C1 segment of cervical spinal cord (tissue), 14 donors: ENCODE data around the gene MECR.

Source experiments
- DNase-seq, 14 donors: peaks; one replicate each; lab custom pipeline; 2025; lab: John Stamatoyannopoulos, UW

Gene MECR

GRCh38 chr1:29230553-29231378 lies at the start of gene MECR:
Gene MECR, minus strand, starts transcription at chr1:29230934. Its CDS starts 28 bp downstream, at chr1:29230906.
- peak; percentile 53 to 96 (median 88) for DNase-seq

GRCh38 chr1:29279951-29280391 lies 49.2 kb upstream of the MECR start:
- no peak for DNase-seq

DNA sequence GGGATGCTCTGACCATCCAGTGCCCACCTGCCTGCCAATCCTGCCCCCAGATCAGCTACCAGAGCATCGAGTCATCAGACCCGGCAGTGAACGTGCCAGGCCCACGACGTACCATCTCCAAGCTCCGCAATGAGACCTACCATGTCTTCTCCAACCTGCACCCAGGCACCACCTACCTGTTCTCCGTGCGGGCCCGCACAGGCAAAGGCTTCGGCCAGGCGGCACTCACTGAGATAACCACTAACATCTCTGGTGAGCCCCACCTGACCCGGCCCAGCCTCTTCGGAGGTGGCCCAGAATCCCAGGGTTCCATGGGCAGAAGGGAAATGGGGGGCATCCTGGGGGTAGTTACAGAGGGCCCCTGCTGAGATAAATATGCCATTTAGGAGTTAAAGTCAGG lies 48.7 kb upstream of the MECR start:
- no peak for DNase-seq

DNA sequence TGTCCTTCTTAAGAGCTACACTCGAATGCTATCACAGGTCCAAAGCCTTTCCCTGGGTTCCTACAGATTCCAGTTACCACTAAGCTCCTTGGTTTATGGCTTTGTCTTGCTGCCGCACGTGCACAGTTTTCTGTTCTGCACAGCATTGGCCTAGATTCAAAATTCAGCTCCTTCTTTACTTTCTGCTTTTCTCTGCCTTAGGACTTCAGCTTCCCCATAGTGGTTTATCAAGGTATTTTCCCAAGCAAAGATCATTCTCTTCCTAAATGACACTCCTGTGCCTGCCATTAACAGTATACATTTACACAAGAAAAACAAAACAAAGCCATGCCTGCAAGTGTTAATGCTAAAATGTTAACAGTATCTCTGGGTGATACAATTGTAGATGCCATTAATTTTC lies 47.4 kb upstream of the MECR start:
- no peak for DNase-seq

DNA sequence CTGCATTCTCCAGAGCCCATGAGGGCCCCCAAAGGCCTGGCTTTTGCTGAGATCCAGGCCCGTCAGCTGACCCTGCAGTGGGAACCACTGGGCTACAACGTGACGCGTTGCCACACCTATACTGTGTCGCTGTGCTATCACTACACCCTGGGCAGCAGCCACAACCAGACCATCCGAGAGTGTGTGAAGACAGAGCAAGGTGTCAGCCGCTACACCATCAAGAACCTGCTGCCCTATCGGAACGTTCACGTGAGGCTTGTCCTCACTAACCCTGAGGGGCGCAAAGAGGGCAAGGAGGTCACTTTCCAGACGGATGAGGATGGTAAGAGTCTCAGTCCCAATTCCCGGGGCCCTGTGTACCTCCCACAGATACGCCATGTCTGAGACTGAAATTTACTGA lies 44.7 kb upstream of the MECR start:
- DNase-seq = no peak

GRCh38 chr1:29272147-29272907 lies 41.6 kb upstream of the MECR start:
- DNase-seq = no peak

DNA sequence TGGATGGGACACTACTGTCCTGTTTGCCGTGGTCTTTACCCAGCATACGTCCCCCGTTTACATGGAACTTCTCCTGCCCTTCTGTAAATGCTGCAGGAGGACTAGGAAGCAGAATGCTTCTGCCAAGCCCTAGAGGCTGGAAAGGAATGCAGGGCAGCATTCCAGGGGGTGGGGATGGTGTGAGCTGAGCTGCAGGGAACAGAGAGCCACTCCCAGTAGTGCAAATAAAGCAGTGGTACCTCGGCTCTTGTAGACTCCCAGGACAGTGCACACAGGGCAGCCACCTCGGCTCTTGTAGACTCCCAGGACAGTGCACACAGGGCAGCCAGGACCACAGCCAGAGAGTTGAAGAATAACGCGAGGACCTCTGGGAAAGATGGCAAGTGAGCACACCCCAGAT lies 41.0 kb upstream of the MECR start:
- DNase-seq = no peak

DNA sequence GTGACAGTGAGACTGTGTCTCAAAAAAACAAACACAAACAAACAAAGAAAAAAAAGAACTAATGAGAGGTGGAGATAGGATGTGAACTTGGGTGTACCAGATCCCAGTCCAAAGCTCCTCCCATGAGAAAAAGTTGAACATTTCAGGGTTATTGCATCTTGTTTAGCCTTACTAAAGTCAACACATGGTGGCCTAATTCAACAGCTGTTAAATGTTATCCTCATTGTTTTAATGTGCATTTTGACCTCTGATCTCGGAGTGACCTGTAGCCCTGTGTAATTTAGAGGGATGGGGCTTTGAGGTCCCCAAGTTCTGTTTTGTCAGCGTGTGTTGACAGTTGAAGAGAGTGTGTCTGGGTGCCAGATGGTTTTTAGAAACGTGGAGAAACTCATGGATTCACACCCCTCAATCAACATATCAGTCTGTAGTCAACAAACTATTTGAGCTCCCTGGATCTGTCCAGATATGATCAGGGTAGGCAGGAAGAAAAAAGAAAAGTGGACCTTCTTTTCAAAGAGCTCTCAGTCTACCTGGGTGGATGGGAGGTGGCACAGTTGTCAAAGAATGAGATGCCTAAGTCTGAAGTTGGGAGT lies 40.3 kb upstream of the MECR start:
- no peak for DNase-seq

- DNase-seq = peak in 10 of 14 donors; percentile 9 to 66 (median 49)
These were observed 38.6 kb upstream of the MECR start for GRCh38 chr1:29269382-29269781.

DNA sequence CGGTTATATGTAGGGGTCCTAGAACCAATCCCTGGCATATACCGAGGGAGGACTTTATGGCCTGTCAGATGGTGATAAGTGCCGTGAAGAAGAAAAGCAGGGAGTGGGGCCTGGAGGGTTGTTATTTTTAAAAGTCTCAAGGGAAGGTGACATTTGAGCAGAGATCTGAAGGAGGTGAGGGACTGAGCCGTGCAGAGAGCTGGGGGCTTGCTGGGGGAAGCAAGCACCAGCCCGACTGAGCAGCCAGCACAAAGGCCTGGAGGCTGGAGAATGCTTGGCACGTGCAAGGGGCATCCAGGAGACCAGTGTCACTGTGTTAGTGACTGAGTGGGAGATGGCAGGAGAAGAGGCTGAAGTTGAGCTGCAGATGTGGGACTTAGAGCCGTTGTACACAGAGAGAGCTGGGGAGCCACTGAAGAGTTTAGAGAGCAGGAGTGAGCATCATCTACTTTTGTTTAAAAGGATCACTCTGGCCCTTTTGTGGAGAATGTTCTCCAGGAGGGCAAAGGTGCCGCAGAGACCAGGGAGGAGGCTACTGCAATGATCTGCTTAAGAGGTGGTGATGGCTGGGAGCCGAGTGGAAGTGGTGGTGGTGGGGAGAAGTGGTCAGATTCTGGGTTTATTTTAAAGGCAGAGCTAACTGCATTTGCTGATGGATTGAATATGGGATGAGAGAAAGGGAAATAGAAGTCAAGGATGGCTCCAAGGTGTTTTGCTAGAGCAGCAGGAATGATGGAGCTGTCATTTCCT lies 36.8 kb upstream of the MECR start:
- DNase-seq = no peak

GRCh38 chr1:29266912-29267311 lies 36.2 kb upstream of the MECR start:
- DNase-seq = no peak

DNA sequence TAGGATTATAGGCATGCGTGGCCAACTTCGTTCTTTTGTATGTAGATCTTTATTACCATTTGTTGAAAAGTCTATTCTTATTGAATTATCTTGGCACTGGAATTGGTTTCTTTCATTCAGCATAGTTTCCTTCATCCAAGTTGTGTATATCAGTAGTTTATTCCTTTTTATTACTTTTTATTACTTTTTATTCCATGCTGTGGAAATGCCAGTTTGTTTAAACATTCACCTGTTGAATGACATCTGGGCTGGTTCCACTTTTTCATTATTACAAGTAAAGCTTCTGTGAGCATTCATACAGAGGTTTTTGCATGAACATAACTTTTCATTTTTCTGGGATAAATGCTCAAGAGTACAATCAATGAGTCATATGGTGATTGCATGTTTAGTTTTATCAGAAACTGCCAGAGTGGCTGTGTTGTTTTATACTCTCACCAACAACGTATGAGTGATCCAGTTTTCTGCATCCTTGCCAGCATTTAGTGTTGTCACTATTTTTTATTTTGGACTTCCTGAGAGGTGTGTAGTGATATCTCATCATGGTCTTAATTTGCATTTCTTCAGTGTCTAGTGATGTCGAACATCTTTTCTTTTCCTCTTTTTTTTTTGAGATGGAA lies 34.1 kb upstream of the MECR start:
- no peak for DNase-seq

GRCh38 chr1:29260531-29260930 lies 29.8 kb upstream of the MECR start:
- DNase-seq = no peak

- peak in 12 of 14 donors; percentile 7 to 60 (median 22) for DNase-seq
These were observed 29.2 kb upstream of the MECR start for GRCh38 chr1:29259802-29260441.

GRCh38 chr1:29258976-29259801 lies 28.5 kb upstream of the MECR start:
- DNase-seq = no peak

DNA sequence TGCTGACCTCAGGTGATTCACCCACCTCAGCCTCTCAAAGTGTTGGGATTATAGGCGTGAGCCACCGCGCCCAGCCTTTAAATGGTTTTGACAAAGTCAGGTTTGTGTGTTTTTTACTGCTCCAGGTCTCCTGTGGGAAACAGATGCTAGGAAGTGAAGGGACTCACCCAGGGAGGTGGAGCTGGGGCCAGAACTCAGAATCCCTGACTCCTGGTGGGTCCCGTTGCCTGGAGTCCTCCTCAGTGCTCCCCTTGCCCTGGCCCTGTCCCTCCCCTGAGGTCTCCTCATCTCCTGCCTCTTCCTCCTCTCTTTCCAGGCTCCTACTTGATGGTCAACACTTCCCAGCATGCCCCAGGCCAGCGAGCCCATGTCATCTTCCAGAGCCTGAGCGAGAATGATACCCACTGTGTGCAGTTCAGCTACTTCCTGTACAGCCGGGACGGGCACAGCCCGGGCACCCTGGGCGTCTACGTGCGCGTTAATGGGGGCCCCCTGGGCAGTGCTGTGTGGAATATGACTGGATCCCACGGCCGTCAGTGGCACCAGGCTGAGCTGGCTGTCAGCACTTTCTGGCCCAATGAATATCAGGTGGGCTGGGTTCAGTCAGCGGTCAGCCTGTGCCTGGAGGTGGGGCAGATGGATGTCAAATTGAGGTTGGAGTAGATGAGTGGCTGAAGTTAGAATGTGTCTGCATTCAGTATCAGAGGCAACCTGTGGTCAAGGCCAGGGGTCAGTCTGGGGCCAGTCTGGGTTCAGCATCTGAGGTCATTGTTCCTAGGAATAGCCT lies 27.6 kb upstream of the MECR start:
- no peak for DNase-seq

DNA sequence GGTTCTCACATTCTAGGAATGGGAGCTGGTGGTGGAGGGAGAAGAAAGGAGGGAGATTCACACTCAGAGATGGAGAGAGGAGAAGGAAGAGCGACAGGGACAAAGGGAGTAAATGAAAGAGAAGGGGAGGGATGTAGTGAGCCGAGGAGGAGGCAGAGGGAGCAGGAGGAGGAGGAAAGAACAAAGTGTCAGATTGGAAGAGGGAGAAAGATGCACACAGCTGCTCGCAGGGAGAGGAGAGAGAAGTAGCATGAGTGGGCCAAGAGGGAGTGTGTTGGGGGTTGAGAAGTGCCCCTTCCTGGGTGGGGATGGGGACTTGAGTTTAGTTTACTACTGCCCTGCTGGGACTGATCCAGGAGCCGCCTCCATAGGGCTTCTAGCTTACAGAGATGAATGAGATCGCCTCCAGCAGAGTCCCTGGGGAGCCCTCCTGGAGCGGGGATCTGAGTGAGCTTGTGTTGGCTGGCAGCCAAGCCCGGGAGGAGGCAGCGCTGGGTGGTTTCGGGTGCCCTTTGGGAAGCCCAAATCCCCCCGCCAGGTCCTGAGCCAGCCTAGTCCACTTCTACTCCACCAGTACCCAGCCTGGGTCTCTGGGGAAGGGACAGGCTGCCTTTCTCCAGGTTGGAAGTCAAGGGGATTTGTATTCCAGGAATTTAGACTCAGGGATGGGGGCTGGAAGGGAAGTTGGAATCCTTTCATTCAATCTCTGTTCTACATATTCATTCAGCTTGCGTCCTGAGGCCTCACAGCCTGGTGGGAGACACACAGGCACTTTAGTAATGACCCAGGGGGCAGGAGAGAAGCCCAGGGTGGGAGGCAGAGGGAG lies 26.5 kb upstream of the MECR start:
- DNase-seq = peak in 1 of 14 donors; percentile 28

DNA sequence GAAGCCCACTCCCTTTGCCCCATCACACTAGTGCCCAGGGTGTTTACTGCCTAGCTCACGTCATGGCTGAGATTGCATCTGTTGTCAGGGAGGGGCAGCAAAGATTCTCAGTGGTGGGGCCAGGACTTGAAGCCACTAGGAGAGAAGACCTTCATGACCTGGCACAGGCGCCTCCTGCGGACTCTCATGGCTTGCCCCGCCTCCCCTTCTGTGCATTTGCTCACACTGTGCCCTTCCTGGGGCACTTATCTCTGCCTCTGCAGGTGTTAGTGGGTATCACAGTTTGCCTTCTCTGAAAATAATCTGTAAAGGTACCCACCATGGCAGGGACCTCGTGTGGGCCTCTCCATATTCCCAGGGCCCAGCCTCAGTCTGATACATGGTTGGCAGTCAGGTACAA lies 25.7 kb upstream of the MECR start:
- DNase-seq = no peak
